Measurements from ENCODE around the gene NR2F1-AS1. TPM values are rescaled to one million over a fixed set of nuclear protein-coding genes. Genes with fewer than 3 reads are reported as not detected.

Gene NR2F1-AS1
- total and polyA plus RNA-seq, 2 donors (not counting 1 experiment from before 2014, with no cell fraction given) = not detected

- CTCF ChIA-PET = no interaction called here
- ATAC-seq (ENCODE audit: low read depth) (no peak), DNase-seq (no peak)
- H3K4me3 ChIP-seq (ENCODE audit: control extremely low read depth in 1 of 5, extremely low read depth in 1 of 5, insufficient read depth in 1 of 5, low read depth in 2 of 5, low read length in 4 of 5) = no peak overlapping the region
- TF ChIP-seq EZH2 (IDR thresholded peaks at IDR 0.05; ENCODE audit: borderline replicate concordance, insufficient read depth, low read depth, low read length, poor library complexity, severe bottlenecking) (no peak), CTCF (IDR thresholded peaks at IDR 0.05) (no peak)
- H3K4me1 Mint-ChIP-seq = no peaks in the 10 kb centered on the region
- no peak overlapping the region for H3K9ac ChIP-seq (ENCODE audit: low read length)
- H3K27me3 ChIP-seq (replicated peaks in 1 of 4; ENCODE audit: control extremely low read depth in 1 of 4, control insufficient read depth in 3 of 4, insufficient read depth in 4 of 4, low read length in 3 of 4) = no peaks in the 10 kb centered on the region
- no peaks in the 10 kb centered on the region for H3K27me3 Mint-ChIP-seq
- no peaks in the 10 kb centered on the region for H4K20me1 ChIP-seq (ENCODE audit: control insufficient read depth, insufficient read depth, low read length, poor library complexity, severe bottlenecking)
- no peak overlapping the region for H2AFZ ChIP-seq (ENCODE audit: insufficient read depth, low read depth, low read length, poor library complexity, severe bottlenecking)
- H3K4me1 ChIP-seq (ENCODE audit: control insufficient read depth in 2 of 2, insufficient read depth in 2 of 2, low read length in 2 of 2) = no peaks in the 10 kb centered on the region
- POLR2A ChIA-PET = no interaction called here
- H3K9me3 Mint-ChIP-seq (ENCODE audit: insufficient read depth) = peaks cover under 1% of the 10 kb centered on the region
- H3K4me3 Mint-ChIP-seq = no peak overlapping the region
- no peak overlapping the region for H3K4me2 ChIP-seq (replicated peaks; ENCODE audit: low read depth, low read length, poor library complexity, severe bottlenecking)
- no peak overlapping the region for H3K27ac Mint-ChIP-seq
- no peaks in the 10 kb centered on the region for H3K9me3 ChIP-seq (ENCODE audit: control extremely low read depth in 1 of 3, control insufficient read depth in 2 of 3, insufficient read depth in 1 of 3, low read length in 2 of 3)
- no peak overlapping the region for H3K27ac ChIP-seq (ENCODE audit: low read length in 2 of 2)
- no CpG with 5 or more reads among the region's 2 CpGs for WGBS (ENCODE audit: insufficient coverage)
- no peaks in the 10 kb centered on the region for H3K79me2 ChIP-seq (ENCODE audit: control insufficient read depth, insufficient read depth, low read length)
- intact Hi-C loops (cut with micrococcal nuclease) = no loop called here
- H3K36me3 ChIP-seq (replicated peaks in 1 of 2; ENCODE audit: control extremely low read depth in 1 of 2, control insufficient read depth in 1 of 2, extremely low read depth in 1 of 2, insufficient read depth in 2 of 2, low read length in 1 of 2) = no peaks in the 10 kb centered on the region
Observed at GRCh38 chr5:93385655-93386054, 195.4 kb downstream of the NR2F1-AS1 start.

DNA sequence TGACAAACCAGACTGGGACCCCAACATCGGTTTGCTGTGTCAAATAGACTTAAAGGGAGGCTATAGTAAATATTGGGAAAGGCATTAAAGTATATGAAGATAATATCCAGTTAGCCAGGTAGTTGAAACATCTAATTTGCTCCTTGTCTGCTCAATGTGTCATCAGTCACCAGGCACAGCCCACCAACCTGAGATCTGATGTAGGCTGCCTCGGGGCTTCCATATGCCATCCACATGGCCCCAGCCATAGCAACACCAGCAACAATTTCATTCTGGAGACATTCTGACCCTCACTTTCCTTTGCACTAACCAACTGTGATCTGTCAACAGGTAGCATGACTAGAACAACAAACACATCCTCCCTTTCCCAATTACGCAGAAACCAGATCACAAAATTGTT lies 196.0 kb downstream of the NR2F1-AS1 start:
- CTCF ChIA-PET = no interaction called here
- WGBS (ENCODE audit: insufficient coverage) = 91% methylated on average over 1 of the region's 3 CpGs

More for the DNA sequence above, 196.0 kb downstream of the NR2F1-AS1 start:
- TF ChIP-seq EZH2 (IDR thresholded peaks at IDR 0.05; ENCODE audit: borderline replicate concordance, insufficient read depth, low read depth, low read length, poor library complexity, severe bottlenecking) (no peak), CTCF (IDR thresholded peaks at IDR 0.05) (no peak)
- Histone ChIP-seq H3K9me3 (ENCODE audit: control extremely low read depth in 1 of 3, control insufficient read depth in 2 of 3, insufficient read depth in 1 of 3, low read length in 2 of 3) (no peaks in the 10 kb centered on the region), H3K9ac (ENCODE audit: low read length) (no peak overlapping the region), H3K4me3 (ENCODE audit: control extremely low read depth in 1 of 5, extremely low read depth in 1 of 5, insufficient read depth in 1 of 5, low read depth in 2 of 5, low read length in 4 of 5) (no peak overlapping the region), H2AFZ (ENCODE audit: insufficient read depth, low read depth, low read length, poor library complexity, severe bottlenecking) (no peak overlapping the region), H3K4me1 (ENCODE audit: control insufficient read depth in 2 of 2, insufficient read depth in 2 of 2, low read length in 2 of 2) (no peaks in the 10 kb centered on the region), H3K27ac (ENCODE audit: low read length in 2 of 2) (no peak overlapping the region), H3K79me2 (ENCODE audit: control insufficient read depth, insufficient read depth, low read length) (no peaks in the 10 kb centered on the region), H4K20me1 (ENCODE audit: control insufficient read depth, insufficient read depth, low read length, poor library complexity, severe bottlenecking) (no peaks in the 10 kb centered on the region), H3K27me3 (replicated peaks in 1 of 4; ENCODE audit: control extremely low read depth in 1 of 4, control insufficient read depth in 3 of 4, insufficient read depth in 4 of 4, low read length in 3 of 4) (no peaks in the 10 kb centered on the region), H3K4me2 (replicated peaks; ENCODE audit: low read depth, low read length, poor library complexity, severe bottlenecking) (no peak overlapping the region), H3K36me3 (replicated peaks in 1 of 2; ENCODE audit: control extremely low read depth in 1 of 2, control insufficient read depth in 1 of 2, extremely low read depth in 1 of 2, insufficient read depth in 2 of 2, low read length in 1 of 2) (no peaks in the 10 kb centered on the region)
- Mint-ChIP-seq H3K9me3 (ENCODE audit: insufficient read depth) (peaks cover 3% of the 10 kb centered on the region), H3K27me3 (no peaks in the 10 kb centered on the region), H3K4me1 (no peaks in the 10 kb centered on the region), H3K4me3 (no peak overlapping the region), H3K27ac (no peak overlapping the region)
- no peak for ATAC-seq (ENCODE audit: low read depth)
- no peak for DNase-seq
- POLR2A ChIA-PET = no interaction called here
- intact Hi-C loops (cut with micrococcal nuclease) = no loop called here
